ENCODE data around the gene CLCA1.

CLCA1 gene

DNA sequence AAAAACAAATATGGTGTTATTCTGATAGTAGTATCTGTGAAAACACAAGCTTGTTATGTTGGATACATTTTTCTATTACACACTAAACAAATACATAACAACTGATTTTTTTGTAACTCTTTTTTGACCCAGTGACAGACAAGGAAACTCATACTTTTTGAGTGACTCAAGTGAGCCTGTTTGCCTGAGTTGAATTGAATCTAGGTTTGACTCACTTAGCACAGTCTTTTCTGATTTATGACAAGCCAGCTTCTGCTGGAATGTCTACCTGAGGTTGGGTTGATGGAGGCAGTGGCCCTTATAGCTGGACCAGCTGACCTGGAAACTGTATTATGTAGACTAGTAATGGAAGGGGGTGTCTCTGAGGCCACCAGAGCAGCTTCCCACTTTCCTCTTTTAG, 73.9 kb downstream of the CLCA1 start:
- FAIRE-seq (no peak), DNase-seq (ENCODE audit: insufficient read length, low spot score) (no peak)

DNA sequence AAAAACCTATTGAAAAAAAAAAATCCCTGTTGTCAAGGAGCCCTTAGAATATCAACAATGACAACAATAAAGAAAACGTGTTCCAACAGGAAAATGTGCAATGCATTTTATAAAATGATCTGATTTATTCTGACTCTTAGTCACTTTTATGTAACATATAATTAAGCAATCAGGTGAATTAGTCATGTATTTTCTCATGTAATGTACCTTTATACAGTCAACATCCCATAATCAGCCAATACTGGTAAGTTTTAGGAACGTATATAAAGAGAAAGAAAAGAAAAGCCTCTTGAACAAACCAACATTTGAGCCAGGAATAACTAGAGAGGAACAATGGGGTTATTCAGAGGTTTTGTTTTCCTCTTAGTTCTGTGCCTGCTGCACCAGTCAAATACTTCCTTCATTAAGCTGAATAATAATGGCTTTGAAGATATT, 78.1 kb downstream of the CLCA1 start, which contains the start of gene CLCA4:
TSS of gene CLCA4 (plus strand) at position 292 of the 435 bp plus-strand sequence. CDS start at position 334, 42 bp downstream.
- no peak for FAIRE-seq
- DNase-seq (ENCODE audit: insufficient read length, low spot score), result no peak

DNA sequence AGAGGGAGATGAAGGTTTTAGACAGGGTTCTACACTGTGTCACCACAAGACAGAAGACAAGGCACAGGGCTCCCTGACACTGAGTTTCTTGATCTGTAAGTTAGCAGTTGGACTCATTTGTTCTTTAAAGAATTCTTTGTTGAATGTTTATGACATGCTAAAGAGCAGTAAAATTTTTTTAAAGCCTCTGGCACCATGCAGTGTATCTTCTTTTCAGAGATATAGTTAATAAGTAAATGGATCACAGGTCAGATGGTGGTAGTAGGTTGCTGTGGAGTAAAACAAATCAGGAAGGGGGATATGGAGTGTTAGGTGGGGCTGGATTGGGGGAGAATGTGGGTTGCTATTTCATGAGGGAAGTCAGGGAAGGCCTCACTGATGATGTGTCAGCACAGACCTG, 80.1 kb downstream of the CLCA1 start:
- FAIRE-seq (no peak), DNase-seq (ENCODE audit: insufficient read length, low spot score) (no peak)
